HCT116 (cell line): ENCODE data around the gene FTCD. TPM values are rescaled to one million over a fixed set of nuclear protein-coding genes. Genes with fewer than 3 reads are reported as not detected.

Experiments used
- ATAC-seq: fragments of 200-7000 bp; cut with Tn5 transposase; 2 replicates; pipeline ENCODE4 v1.9.1; 2020; ENCODE audit warnings: mild to moderate bottlenecking, moderate library complexity
- BruUV-seq: library from RNA; stranded (reverse); fragments of 400-500 nt; replicated peaks from 2 replicates; lab custom pipeline; 2021; lab: Mats Ljungman, UMichigan
- CTCF ChIA-PET: fragments of 300-600 bp; sonication (Branson Sonifier 250); formaldehyde crosslinking; loops from one replicate; lab custom pipeline; 2021; ENCODE audit warnings: antibody characterized with exemption; lab: Charles Lee
- POLR2A ChIA-PET: fragments of 300-600, 350-600 bp; sonication (Branson Sonifier 250); formaldehyde crosslinking; loops from one replicate; lab custom pipeline; 2021; ENCODE audit warnings: antibody characterized with exemption; lab: Charles Lee
- RAD21 ChIA-PET, 2 experiments: fragments of 300-600 bp; sonication (Branson Sonifier 250); formaldehyde crosslinking; loops; one replicate each; lab custom pipeline; 2023; ENCODE audit warnings: low total read pairs in 2 of 2; ENCODE audit not compliant: uncharacterized antibody in 2 of 2, unreplicated experiment in 2 of 2, low non-redundant PET in 1 of 2; lab: Charles Lee
- DNase-seq: peaks from one replicate; pipeline ENCODE4 v3.0.0-alpha.2; 2010; ENCODE audit warnings: low read depth, low spot score
- H2AFZ ChIP-seq: fragments of 200-600 bp; shearing (Covaris generic), sonication (generic); 2 replicates; pipeline ENCODE4 v1.6.1; 2017; ENCODE audit warnings: low read depth, mixed run types, mixed read lengths, antibody characterized with exemption, low read length; ENCODE audit not compliant: poor library complexity, severe bottlenecking
- H3K27ac ChIP-seq: 2 replicates; pipeline ENCODE4 v1.5.1; 2012; ENCODE audit warnings: low read depth, low read length
- H3K27me3 ChIP-seq: fragments of 200-600 bp; sonication (generic); 2 replicates; pipeline ENCODE4 v1.6.1; 2016; ENCODE audit warnings: mixed run types, low read length, mixed read lengths; ENCODE audit not compliant: insufficient read depth
- H3K36me3 ChIP-seq, 2 experiments: fragments of 200-500 bp in 1 of 2; fragments of 200-600 bp in 1 of 2; sonication (Bioruptor generic) in 1 of 2; sonication (generic) in 1 of 2; 2 replicates each; pipeline versions ENCODE4 v1.5.1 to v1.6.1; 2014 to 2016; ENCODE audit warnings: low read length in 2 of 2, inconsistent platforms in 1 of 2, mixed read lengths in 1 of 2, mixed run types in 1 of 2; ENCODE audit not compliant: insufficient read depth in 2 of 2, control insufficient read depth in 1 of 2
- H3K4me1 ChIP-seq, 2 experiments: fragments of 200-600 bp in 1 of 2; sonication (generic) in 1 of 2; 2 replicates each; pipeline versions ENCODE4 v1.5.1 to v1.6.1; 2012 to 2017; ENCODE audit warnings: low read length in 2 of 2, inconsistent platforms in 1 of 2, mild to moderate bottlenecking in 1 of 2, mixed read lengths in 1 of 2, mixed run types in 1 of 2, moderate library complexity in 1 of 2; ENCODE audit not compliant: insufficient read depth in 2 of 2, control insufficient read depth in 1 of 2
- H3K4me2 ChIP-seq: fragments of 200-600 bp; sonication (generic); 2 replicates; pipeline ENCODE4 v1.6.1; 2017; ENCODE audit warnings: mixed run types, low read length, mixed read lengths
- H3K4me3 ChIP-seq, 2 experiments: fragments of 200-600 bp in 1 of 2; sonication (generic) in 1 of 2; replicated peaks in 1 of 2; 2 replicates each; pipeline ENCODE4 v1.5.1; 2011 to 2016; ENCODE audit warnings: low read length in 2 of 2, control low read depth in 1 of 2, low read depth in 1 of 2, mild to moderate bottlenecking in 1 of 2, mixed read lengths in 1 of 2, mixed run types in 1 of 2
- H3K79me2 ChIP-seq: fragments of 200-600 bp; sonication (generic); 2 replicates; pipeline ENCODE4 v1.6.1; 2017; ENCODE audit warnings: mild to moderate bottlenecking, mixed run types, low read length, moderate library complexity, mixed read lengths; ENCODE audit not compliant: insufficient read depth
- H3K9ac ChIP-seq: fragments of 200-600 bp; sonication (generic); 2 replicates; pipeline ENCODE4 v1.6.1; 2016; ENCODE audit warnings: low read length, mixed read lengths
- H3K9me2 ChIP-seq: fragments of 200-600 bp; sonication (generic), shearing (Covaris generic); 2 replicates; pipeline ENCODE4 v1.6.1; 2017; ENCODE audit warnings: mixed run types, mild to moderate bottlenecking, moderate library complexity; ENCODE audit not compliant: insufficient read depth
- H3K9me3 ChIP-seq, 2 experiments: fragments of 200-500 bp in 1 of 2; fragments of 200-600 bp in 1 of 2; sonication (Bioruptor generic) in 1 of 2; sonication (generic) in 1 of 2; 2 replicates each; pipeline ENCODE4 v1.6.1; 2014 to 2017; ENCODE audit warnings: low read length in 2 of 2, mixed read lengths in 2 of 2, inconsistent platforms in 1 of 2, low read depth in 1 of 2, mild to moderate bottlenecking in 1 of 2, mixed run types in 1 of 2, moderate library complexity in 1 of 2; ENCODE audit not compliant: control insufficient read depth in 1 of 2, insufficient read depth in 1 of 2
- H4K20me1 ChIP-seq: fragments of 200-600 bp; sonication (generic), shearing (Covaris generic); 2 replicates; pipeline ENCODE4 v1.6.1; 2017; ENCODE audit warnings: mixed run types, mild to moderate bottlenecking, moderate library complexity; ENCODE audit not compliant: insufficient read depth
- ATF3 ChIP-seq: IDR thresholded peaks from 2 replicates; pipeline ENCODE4 v1.6.1; 2012
- CBX3 ChIP-seq: IDR thresholded peaks from 2 replicates; pipeline ENCODE4 v1.6.1; 2012; ENCODE audit warnings: low read depth
- CEBPB ChIP-seq: IDR thresholded peaks from 2 replicates; pipeline ENCODE4 v1.6.1; 2012; ENCODE audit warnings: low read depth
- EZH2 ChIP-seq: fragments of 200-600 bp; sonication (generic); IDR thresholded peaks from 2 replicates; pipeline ENCODE4 v1.6.1; 2017; ENCODE audit warnings: antibody characterized with exemption, mixed run types
- EZH2phosphoT487 ChIP-seq: fragments of 200-600 bp; IDR thresholded peaks from 2 replicates; pipeline ENCODE4 v1.6.1; 2018; ENCODE audit warnings: antibody characterized with exemption, borderline replicate concordance
- FOSL1 ChIP-seq: IDR thresholded peaks from 2 replicates; pipeline ENCODE4 v1.6.1; 2012; ENCODE audit warnings: low read depth
- POLR2AphosphoS5 ChIP-seq: IDR thresholded peaks from 2 replicates; pipeline ENCODE4 v1.6.1; 2011; ENCODE audit warnings: mild to moderate bottlenecking, low read depth, low read length, moderate library complexity
- RAD21 ChIP-seq: IDR thresholded peaks from 2 replicates; pipeline ENCODE4 v1.6.1; 2012; ENCODE audit warnings: low read depth, mild to moderate bottlenecking
- REST ChIP-seq: IDR thresholded peaks from 2 replicates; pipeline ENCODE4 v1.6.1; 2012; ENCODE audit warnings: low read depth
- SIN3A ChIP-seq: IDR thresholded peaks from 2 replicates; pipeline ENCODE4 v1.6.1; 2012; ENCODE audit warnings: low read depth
- SP1 ChIP-seq: IDR thresholded peaks from 2 replicates; pipeline ENCODE4 v1.6.1; 2012; ENCODE audit warnings: low read depth
- SRF ChIP-seq: IDR thresholded peaks from 2 replicates; pipeline ENCODE4 v1.6.1; 2012; ENCODE audit warnings: low read depth
- TCF7L2 ChIP-seq: IDR thresholded peaks from 2 replicates; pipeline ENCODE4 v1.7.0; 2011; ENCODE audit warnings: borderline replicate concordance, inconsistent platforms; ENCODE audit not compliant: insufficient read depth, insufficient read length; ENCODE audit errors: extremely low read depth
- YY1 ChIP-seq: IDR thresholded peaks from 2 replicates; pipeline ENCODE4 v1.6.1; 2011; ENCODE audit warnings: low read length, low read depth, moderate library complexity, mild to moderate bottlenecking; ENCODE audit not compliant: insufficient replicate concordance; ENCODE audit errors: extremely low read depth
- ZFX ChIP-seq: fragments of 450-650 bp; IDR thresholded peaks from 2 replicates; pipeline ENCODE4 v1.6.1; 2017
- intact Hi-C: fragments of 100-400 bp; cut with micrococcal nuclease; formaldehyde crosslinking; loops from 2 replicates; pipeline ENCODE4 v1.10.0; 2022
- total RNA-seq: library from RNA; stranded (reverse); gene quantifications from one replicate; pipeline ENCODE4 v1.2.1, GENCODE V29; 2021; ENCODE audit not compliant: unreplicated experiment
- TF ChIP-seq, protein P1 (sequence below), 3 experiments: fragments of 200-600 bp in 1 of 3; sonication (generic) in 1 of 3; IDR thresholded peaks in 2 of 3; conservative IDR thresholded peaks in 1 of 3; 2 replicates each; pipeline ENCODE4 v1.5.1; 2012 to 2017; ENCODE audit warnings: low read depth in 2 of 3, low read length in 2 of 3, antibody characterized with exemption in 1 of 3, borderline replicate concordance in 1 of 3, control low read depth in 1 of 3, mild to moderate bottlenecking in 1 of 3, mixed read lengths in 1 of 3, mixed run types in 1 of 3, moderate library complexity in 1 of 3; ENCODE audit not compliant: insufficient read depth in 1 of 3
- TF ChIP-seq, protein P2 (sequence below): IDR thresholded peaks from 2 replicates; pipeline ENCODE4 v1.6.1; 2012

The FTCD gene
- total RNA-seq, 1 experiment from 2014 or later = 2.5 TPM

DNA sequence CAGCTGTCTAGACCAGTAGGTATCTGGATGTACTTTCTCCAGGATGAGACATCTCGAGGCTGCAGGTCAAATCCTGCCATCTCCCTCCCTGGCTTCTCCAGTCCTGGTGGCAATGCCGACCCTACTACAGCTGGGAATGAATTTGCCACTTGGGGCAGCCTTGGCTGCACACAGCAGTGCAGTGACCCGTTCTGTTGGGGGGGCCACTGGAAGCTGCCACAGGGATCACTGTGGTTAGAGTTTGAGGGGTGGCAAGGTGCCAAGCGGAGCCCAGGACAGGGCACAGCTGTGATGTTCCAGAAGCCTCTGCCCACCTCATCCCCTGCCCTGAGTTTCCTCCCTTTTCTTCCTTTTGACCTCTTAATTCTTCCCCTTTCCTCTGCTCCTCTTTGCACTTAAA is 40.4 kb downstream of the FTCD start:
- intact Hi-C loops = no loop called here
- no peak overlapping the region for H3K9ac ChIP-seq
- H3K27ac ChIP-seq = no peak overlapping the region
- H3K36me3 ChIP-seq = peaks cover 6 to 18% of the 10 kb centered on the region in 2 experiments; a peak in 3 of 4 replicates
- no peak for DNase-seq
- H3K4me1 ChIP-seq = no peaks in the 10 kb centered on the region
- CTCF ChIA-PET = no interaction called here
- no peaks in the 10 kb centered on the region; a peak in 2 of 4 replicates for H3K9me3 ChIP-seq
- no TSS peak for BruUV-seq
- H3K27me3 ChIP-seq = no peaks in the 10 kb centered on the region
- POLR2A ChIA-PET = no interaction called here
- H3K9me2 ChIP-seq = no peaks in the 10 kb centered on the region
- H2AFZ ChIP-seq = no peak overlapping the region
- no peak for TF ChIP-seq TCF7L2
- TF ChIP-seq SRF = no peak
- TF ChIP-seq CEBPB = no peak
- TF ChIP-seq ZFX = no peak
- TF ChIP-seq, protein P1, sequence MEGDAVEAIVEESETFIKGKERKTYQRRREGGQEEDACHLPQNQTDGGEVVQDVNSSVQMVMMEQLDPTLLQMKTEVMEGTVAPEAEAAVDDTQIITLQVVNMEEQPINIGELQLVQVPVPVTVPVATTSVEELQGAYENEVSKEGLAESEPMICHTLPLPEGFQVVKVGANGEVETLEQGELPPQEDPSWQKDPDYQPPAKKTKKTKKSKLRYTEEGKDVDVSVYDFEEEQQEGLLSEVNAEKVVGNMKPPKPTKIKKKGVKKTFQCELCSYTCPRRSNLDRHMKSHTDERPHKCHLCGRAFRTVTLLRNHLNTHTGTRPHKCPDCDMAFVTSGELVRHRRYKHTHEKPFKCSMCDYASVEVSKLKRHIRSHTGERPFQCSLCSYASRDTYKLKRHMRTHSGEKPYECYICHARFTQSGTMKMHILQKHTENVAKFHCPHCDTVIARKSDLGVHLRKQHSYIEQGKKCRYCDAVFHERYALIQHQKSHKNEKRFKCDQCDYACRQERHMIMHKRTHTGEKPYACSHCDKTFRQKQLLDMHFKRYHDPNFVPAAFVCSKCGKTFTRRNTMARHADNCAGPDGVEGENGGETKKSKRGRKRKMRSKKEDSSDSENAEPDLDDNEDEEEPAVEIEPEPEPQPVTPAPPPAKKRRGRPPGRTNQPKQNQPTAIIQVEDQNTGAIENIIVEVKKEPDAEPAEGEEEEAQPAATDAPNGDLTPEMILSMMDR (IDR thresholded peaks at IDR 0.05 in 2 of 3, conservative IDR thresholded peaks at IDR 0.05 in 1 of 3; ENCODE audit: borderline replicate concordance in 1 of 3, insufficient read depth in 1 of 3, low read depth in 2 of 3, low read length in 2 of 3) = no peak
- no peak for TF ChIP-seq FOSL1
- no peak for TF ChIP-seq RAD21
- TF ChIP-seq ATF3 = no peak
- no peak for TF ChIP-seq SP1
- no peak for TF ChIP-seq CBX3
- no peak for TF ChIP-seq SIN3A
- TF ChIP-seq, protein P2, sequence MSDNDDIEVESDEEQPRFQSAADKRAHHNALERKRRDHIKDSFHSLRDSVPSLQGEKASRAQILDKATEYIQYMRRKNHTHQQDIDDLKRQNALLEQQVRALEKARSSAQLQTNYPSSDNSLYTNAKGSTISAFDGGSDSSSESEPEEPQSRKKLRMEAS = no peak
- TF ChIP-seq EZH2phosphoT487 = no peak
- TF ChIP-seq POLR2AphosphoS5 = no peak
- TF ChIP-seq EZH2 = no peak
- TF ChIP-seq YY1 = no peak
- TF ChIP-seq REST = no peak
- TF ChIP-seq, all 23 proteins: peak for 0
- H3K4me2 ChIP-seq = no peak overlapping the region
- no peaks in the 10 kb centered on the region for H3K79me2 ChIP-seq
- H4K20me1 ChIP-seq = no peaks in the 10 kb centered on the region
- H3K4me3 ChIP-seq = no peak overlapping the region
- RAD21 ChIA-PET = no interaction called here
- ATAC-seq = no peak
